ENCODE data around the gene RGS5. TPM values are rescaled to one million over a fixed set of nuclear protein-coding genes. Genes with fewer than 3 reads are reported as not detected.

The RGS5 gene
- total and polyA plus RNA-seq, 2 donors (not counting 3 experiments of a cell fraction or from before 2014, with no cell fraction given): 287 to 770 TPM

GRCh38 chr1:163171826-163172225, 30.9 kb downstream of the RGS5 start:
- CTCF ChIA-PET: interaction anchor here (1.3 to 1.8 kb wide), 4 partner anchors 24 to 324 kb away, joined by 3 to 8 read pairs (median 6); partner anchors contain the start of gene RGS4
- no peaks in the 10 kb centered on the region for H3K27me3 ChIP-seq (ENCODE audit: control insufficient read depth in 2 of 2, insufficient read depth in 2 of 2, low read length in 2 of 2)
- peak overlapping the region in 1 of 3 experiments; percentile 18 for H3K4me3 ChIP-seq (replicated peaks in 1 of 3; ENCODE audit: insufficient read depth in 1 of 3, low read depth in 1 of 3, low read length in 3 of 3)
- no peak for FAIRE-seq
- BruUV-seq (replicated peaks): no TSS peak
- peak overlapping the region; percentile 89 for H3K27ac ChIP-seq (ENCODE audit: insufficient read depth, low read depth, low read length)
- peaks cover 73% of the 10 kb centered on the region for H3K4me1 ChIP-seq (ENCODE audit: control insufficient read depth, extremely low read depth, insufficient read depth, low read length)
- peak overlapping the region; percentile 79 for H3K4me2 ChIP-seq (ENCODE audit: insufficient read depth, low read length)
- TF ChIP-seq EZH2 (IDR thresholded peaks at IDR 0.05; ENCODE audit: borderline replicate concordance, low read depth, low read length, severe bottlenecking) (no peak), POLR2AphosphoS5 (IDR thresholded peaks at IDR 0.05; ENCODE audit: insufficient read depth, low read depth, low read length) (no peak), FOS (IDR thresholded peaks at IDR 0.05; ENCODE audit: borderline replicate concordance, insufficient read depth, low read length) (no peak), MAX (IDR thresholded peaks at IDR 0.05; ENCODE audit: insufficient read depth, insufficient read length) (no peak), POLR2A (IDR thresholded peaks at IDR 0.05; ENCODE audit: low read depth, low read length) (no peak), CTCF (IDR thresholded peaks at IDR 0.05; ENCODE audit: extremely low read depth in 1 of 2, insufficient read depth in 1 of 2, low read depth in 1 of 2, low read length in 2 of 2) (no peak), GATA2 (IDR thresholded peaks at IDR 0.05; ENCODE audit: insufficient read depth, insufficient read length, low read depth, low read length) (no peak), JUN (IDR thresholded peaks at IDR 0.05; ENCODE audit: borderline replicate concordance, insufficient read depth, insufficient read length, low read depth) (no peak), MYC (IDR thresholded peaks at IDR 0.05; ENCODE audit: low read depth, low read length) (no peak)
- H3K79me2 ChIP-seq (ENCODE audit: control insufficient read depth, insufficient read depth, low read length): peaks cover 30% of the 10 kb centered on the region
- intact Hi-C loops (cut with micrococcal nuclease) (loop anchor here (1.0 to 5.0 kb wide), 2 partner anchors 100 to 200 kb away; no protein-coding TSS in a partner anchor), dilution Hi-C loops (cut with MboI; ENCODE audit: extremely low pct_ligation_motif_present, low sequenced_read_pairs) (no loop called here)
- H3K9me3 ChIP-seq (replicated peaks; ENCODE audit: control insufficient read depth, insufficient read depth, low read length): no peaks in the 10 kb centered on the region
- H3K9me1 ChIP-seq (replicated peaks; ENCODE audit: control insufficient read depth, extremely low read depth, insufficient read depth, low read length): no peaks in the 10 kb centered on the region
- POLR2A ChIA-PET: no interaction called here
- H3K36me3 ChIP-seq (ENCODE audit: control insufficient read depth in 2 of 2, extremely low read depth in 1 of 2, insufficient read depth in 2 of 2, low read length in 2 of 2): peaks cover 0 to 5% of the 10 kb centered on the region in 2 experiments
- peak overlapping the region; percentile 88 for H3K9ac ChIP-seq (replicated peaks; ENCODE audit: extremely low read depth, insufficient read depth, low read length)
- no peaks in the 10 kb centered on the region for H4K20me1 ChIP-seq (replicated peaks; ENCODE audit: control insufficient read depth, extremely low read depth, insufficient read depth, low read length)
- H2AFZ ChIP-seq (ENCODE audit: low read depth, low read length): peak overlapping the region; percentile 54
- peak; percentile 66 for DNase-seq (ENCODE audit: low read depth, low spot score)
